ENCODE data around the gene EHD1.

EHD1 gene

GRCh38 chr11:64888729-64889511 is 10.5 kb upstream of the EHD1 start:
- DNase-seq, result no peak

DNA sequence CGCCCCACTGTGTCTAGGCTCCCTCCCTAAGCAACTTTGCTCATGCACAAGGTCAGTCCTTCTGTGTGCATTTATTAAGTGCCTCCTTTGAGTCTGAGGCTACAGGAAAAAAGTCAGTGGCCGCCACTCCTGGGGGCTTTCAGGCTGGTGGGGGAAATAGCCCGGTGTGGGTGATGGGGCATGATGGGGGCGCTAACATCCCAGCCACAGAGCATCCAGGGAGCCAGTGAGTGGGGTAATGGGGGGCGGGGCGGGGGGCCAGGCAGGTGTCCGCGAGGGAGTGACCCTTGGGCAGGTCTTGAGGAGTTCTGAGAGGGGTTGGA is 9.9 kb upstream of the EHD1 start:
- DNase-seq, result no peak

- DNase-seq, result peak; percentile 31
These were observed 9.5 kb upstream of the EHD1 start for GRCh38 chr11:64887757-64888405.

DNA sequence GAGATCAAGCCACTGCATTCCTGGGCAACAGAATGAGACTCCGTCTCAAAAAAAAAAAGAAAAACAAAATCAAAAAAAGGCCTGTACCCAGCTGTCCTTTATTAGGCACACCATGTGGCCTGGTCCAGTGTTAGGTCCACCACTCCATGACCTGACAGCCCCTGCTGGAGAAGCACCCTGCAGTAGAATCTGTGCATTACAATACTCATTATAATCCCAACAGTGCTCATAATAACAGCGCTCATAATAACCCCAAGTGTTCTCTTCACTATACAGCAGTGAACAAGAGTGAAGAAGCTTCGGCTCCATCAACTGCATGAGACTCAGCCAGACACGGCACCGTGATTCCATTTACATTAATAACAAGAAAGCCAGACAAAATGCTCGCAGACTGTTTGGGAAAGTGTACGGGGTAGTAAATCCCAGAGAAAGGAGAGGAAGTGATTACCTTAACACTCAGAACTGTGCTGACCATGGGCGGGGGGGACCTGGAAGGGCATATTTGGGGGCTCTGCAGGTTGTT is 8.9 kb upstream of the EHD1 start:
- DNase-seq, result no peak

GRCh38 chr11:64885367-64886286 is 7.2 kb upstream of the EHD1 start:
- peak; percentile 54 for DNase-seq

- DNase-seq, result no peak
These were observed 5.6 kb upstream of the EHD1 start for GRCh38 chr11:64884019-64884418.

GRCh38 chr11:64883575-64883974 is 5.2 kb upstream of the EHD1 start:
- no peak for DNase-seq

DNA sequence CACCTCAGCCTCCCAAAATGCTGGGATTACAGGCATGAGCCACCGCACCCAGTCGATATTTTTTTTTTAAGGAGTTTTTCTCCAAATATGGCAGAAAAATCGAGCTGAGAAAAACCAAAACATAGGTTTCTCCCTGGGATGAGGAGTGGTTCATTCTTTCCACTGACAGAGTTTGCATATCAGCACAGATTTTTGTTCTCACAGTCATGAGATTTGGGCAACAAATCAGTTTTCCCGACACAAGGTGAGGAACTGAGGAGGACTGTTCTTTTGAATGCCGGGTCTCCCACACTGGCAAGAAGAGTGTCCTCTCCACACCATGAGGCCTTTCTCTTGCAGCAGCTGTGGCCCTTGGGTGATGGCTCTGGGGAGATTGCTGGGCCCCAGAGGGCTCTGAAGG is 3.8 kb upstream of the EHD1 start:
- no peak for DNase-seq

DNA sequence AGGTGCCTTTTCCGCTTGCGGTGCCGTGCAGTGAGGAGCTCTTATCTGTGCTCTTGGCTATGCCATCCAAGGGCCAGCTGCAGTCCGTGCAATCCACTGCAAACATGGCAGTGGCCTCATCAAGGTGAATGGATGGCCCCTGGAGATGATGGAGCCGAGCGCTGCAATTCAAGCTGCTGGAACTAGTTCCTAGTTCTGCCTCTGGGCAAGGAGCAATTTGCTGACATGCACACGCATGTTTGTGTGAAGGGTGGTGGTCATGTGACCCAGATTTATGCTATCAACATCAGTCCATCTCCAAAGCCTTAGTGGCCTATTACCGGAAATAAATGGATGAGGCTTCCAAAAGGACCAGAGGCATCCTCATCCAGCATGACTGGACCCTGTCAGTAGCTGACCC is 3.1 kb upstream of the EHD1 start:
- peak; percentile 53 for DNase-seq

GRCh38 chr11:64880240-64881001 is 2.0 kb upstream of the EHD1 start:
- DNase-seq, result no peak

GRCh38 chr11:64879244-64879900 is 951 bp upstream of the EHD1 start:
- no peak for DNase-seq

DNA sequence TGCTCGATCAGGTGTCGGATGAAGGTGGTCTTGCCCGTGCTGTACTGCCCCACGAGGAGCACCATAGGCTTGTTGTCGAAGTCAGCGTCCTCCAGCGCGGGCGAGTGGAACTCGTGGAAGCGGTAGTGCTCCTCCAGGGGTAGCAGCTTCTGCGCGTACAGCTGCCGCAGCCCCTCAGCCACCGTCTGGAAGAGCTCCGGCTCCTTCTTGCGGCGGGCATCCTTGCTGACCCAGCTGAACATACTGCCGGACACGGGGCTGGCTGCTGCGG is 263 bp downstream of the EHD1 start:
- no peak for DNase-seq

DNA sequence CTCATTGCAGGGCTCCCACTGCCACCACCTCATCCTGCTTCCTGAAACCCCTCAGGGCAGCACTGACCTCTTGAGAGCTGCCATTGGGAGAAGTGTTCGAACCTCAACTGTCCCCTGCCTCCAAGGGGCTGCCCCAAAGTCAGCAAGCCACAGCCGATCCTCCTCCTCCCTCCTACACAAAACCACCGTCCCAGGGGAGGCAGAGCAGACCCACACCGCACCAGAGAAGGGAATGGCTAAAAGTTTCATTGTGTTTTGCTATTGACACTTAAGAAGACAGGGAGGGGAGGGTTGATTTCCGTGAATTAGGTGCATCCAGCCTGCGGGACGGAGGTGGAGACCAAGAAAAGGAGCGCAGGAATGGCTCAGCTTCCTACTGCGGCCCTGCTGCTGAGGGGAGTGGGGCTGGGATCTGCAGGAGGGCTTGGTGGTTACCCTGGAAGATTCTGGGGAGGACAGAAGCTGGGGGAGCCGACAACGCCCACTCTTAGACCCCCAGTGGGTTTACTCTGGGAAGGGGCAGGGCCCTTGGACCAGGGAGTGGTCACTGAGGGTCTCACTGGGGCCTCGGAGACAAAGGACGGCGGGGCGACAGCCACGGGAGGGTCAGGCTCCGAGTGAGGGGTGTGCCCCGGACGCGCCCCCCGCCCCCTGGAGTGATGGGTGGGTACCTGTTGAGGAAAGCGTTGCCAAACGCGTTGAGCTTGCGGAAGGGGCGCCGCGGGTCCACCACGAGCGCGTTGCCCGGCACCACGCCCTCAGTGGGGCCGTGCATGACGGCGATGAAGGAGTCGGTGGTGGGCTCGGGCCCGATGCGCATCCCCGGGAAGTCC is 815 bp downstream of the EHD1 start:
- DNase-seq, result no peak

- DNase-seq, result no peak
These were observed 1.5 kb downstream of the EHD1 start for GRCh38 chr11:64876835-64877341.

DNA sequence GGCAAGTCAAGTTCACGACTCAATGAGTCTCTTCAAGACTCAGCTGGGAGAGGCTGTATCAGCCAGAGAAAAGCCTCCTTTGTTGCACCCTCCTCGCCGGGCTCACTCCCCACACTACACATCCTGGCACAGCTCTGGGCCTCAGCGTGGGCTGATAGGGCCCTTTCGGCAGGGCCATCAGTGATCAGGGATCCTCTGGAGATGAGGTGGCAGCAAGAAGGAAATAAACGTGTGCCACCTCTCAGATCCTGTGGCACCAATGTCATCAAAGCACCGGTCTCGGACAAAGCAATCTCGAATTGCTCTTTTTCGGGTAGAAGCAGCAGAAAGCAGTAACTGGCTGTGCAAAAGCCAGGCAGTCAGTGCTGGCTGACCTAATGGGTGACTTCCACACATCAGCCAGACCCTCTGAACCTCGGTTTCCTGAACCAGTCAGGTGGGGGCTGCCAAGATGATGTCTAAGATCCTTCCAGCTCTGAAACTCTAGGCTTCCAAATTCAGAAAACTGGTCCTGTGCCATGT is 2.1 kb downstream of the EHD1 start:
- DNase-seq, result no peak

GRCh38 chr11:64875369-64876228 is 2.8 kb downstream of the EHD1 start:
- DNase-seq, result no peak

GRCh38 chr11:64874308-64875240 is 3.8 kb downstream of the EHD1 start:
- DNase-seq, result no peak

- DNase-seq, result no peak
These were observed 5.5 kb downstream of the EHD1 start for GRCh38 chr11:64872790-64873488.

All from DMS153 (cell line).